Common myeloid progenitor, CD34-positive (primary cell): ENCODE data around the gene KRTAP12-3.
"Not testable (repeated sequence)": the region's sequence is repeated elsewhere in the genome, so short reads cannot be mapped to it uniquely, and the experiment has no call there.

Experiments
- CTCF ChIA-PET: fragments of 350-600 bp; sonication (Branson Sonifier 250); formaldehyde crosslinking; loops from one replicate; lab custom pipeline; 2021; ENCODE audit warnings: antibody characterized with exemption; lab: Charles Lee
- POLR2A ChIA-PET: fragments of 350-600 bp; sonication (Branson Sonifier 250); formaldehyde crosslinking; loops from one replicate; lab custom pipeline; 2021; ENCODE audit warnings: antibody characterized with exemption; lab: Charles Lee
- DNase-seq, 3 donors: peaks; one replicate each; pipeline versions ENCODE4 v3.0.0 to v3.0.0-alpha.2; 2013
- H3K27ac ChIP-seq, 2 experiments: 1 replicate in 1 of 2; 2 replicates in 1 of 2; pipeline ENCODE4 v1.7.0; 2013; ENCODE audit warnings: inconsistent platforms in 2 of 2, low read length in 2 of 2, mild to moderate bottlenecking in 2 of 2, low read depth in 1 of 2, moderate library complexity in 1 of 2; ENCODE audit not compliant: severe bottlenecking in 2 of 2, insufficient read depth in 1 of 2, poor library complexity in 1 of 2
- H3K27me3 ChIP-seq, 5 experiments: replicated peaks in 2 of 5; 1 replicate in 3 of 5; 2 replicates in 2 of 5; pipeline versions ENCODE4 v1.6.1 to v1.7.0; 2013; ENCODE audit warnings: low read length in 4 of 5, mild to moderate bottlenecking in 2 of 5, moderate library complexity in 2 of 5, inconsistent platforms in 1 of 5; ENCODE audit not compliant: insufficient read depth in 5 of 5, control insufficient read depth in 4 of 5
- H3K36me3 ChIP-seq, 4 experiments: 1 replicate in 2 of 4; 2 replicates in 2 of 4; pipeline versions ENCODE4 v1.6.1 to v1.7.0; 2013; ENCODE audit warnings: low read length in 3 of 4, control low read depth in 1 of 4, mild to moderate bottlenecking in 1 of 4; ENCODE audit not compliant: control insufficient read depth in 4 of 4, insufficient read depth in 4 of 4
- H3K4me1 ChIP-seq, 4 experiments: 1 replicate in 3 of 4; 2 replicates in 1 of 4; pipeline versions ENCODE4 v1.6.1 to v1.7.1; 2013; ENCODE audit warnings: low read length in 3 of 4, mild to moderate bottlenecking in 3 of 4, control low read depth in 1 of 4, inconsistent platforms in 1 of 4, moderate library complexity in 1 of 4; ENCODE audit not compliant: control insufficient read depth in 4 of 4, insufficient read depth in 4 of 4; ENCODE audit errors: control extremely low read depth in 1 of 4
- H3K4me3 ChIP-seq, 7 experiments: 1 replicate in 4 of 7; 2 replicates in 3 of 7; pipeline versions ENCODE4 v1.5.1 to v1.7.0; 2013; ENCODE audit warnings: mild to moderate bottlenecking in 7 of 7, low read length in 6 of 7, moderate library complexity in 6 of 7, inconsistent platforms in 2 of 7, low read depth in 2 of 7, control low read depth in 1 of 7; ENCODE audit not compliant: insufficient read depth in 4 of 7, control insufficient read depth in 1 of 7; ENCODE audit errors: extremely low read depth in 1 of 7
- H3K9me3 ChIP-seq, 5 experiments: 1 replicate in 4 of 5; 2 replicates in 1 of 5; pipeline versions ENCODE4 v1.6.1 to v1.7.1; 2013; ENCODE audit warnings: low read length in 4 of 5, mild to moderate bottlenecking in 2 of 5, inconsistent platforms in 1 of 5, low read depth in 1 of 5, moderate library complexity in 1 of 5; ENCODE audit not compliant: control insufficient read depth in 4 of 5, insufficient read depth in 2 of 5; ENCODE audit errors: control extremely low read depth in 1 of 5
- WGBS: methylation state at CpG from one replicate; pipeline ENCODE4 v1.1.5; 2013; ENCODE audit not compliant: insufficient coverage; 5-methylcytosine and 5-hydroxymethylcytosine counted together

Gene KRTAP12-3

GRCh38 chr21:44644878-44645277 is 12.9 kb upstream of the KRTAP12-3 start:
- Histone ChIP-seq H3K27me3 (peaks cover 0 to 18% (median 0%) of the 10 kb centered on the region in 5 experiments), H3K4me1 (peaks cover 0 to 2% (median 0%) of the 10 kb centered on the region in 4 experiments), H3K4me3 (no peak overlapping the region), H3K9me3 (peaks cover 6 to 29% (median 16%) of the 10 kb centered on the region in 5 experiments), H3K27ac (no peak overlapping the region), H3K36me3 (no peaks in the 10 kb centered on the region)
- POLR2A ChIA-PET: no interaction called here
- no peak for DNase-seq
- CTCF ChIA-PET: no interaction called here
- no CpG with 5 or more reads among the region's 2 CpGs for WGBS

GRCh38 chr21:44646366-44647221 is 11.1 kb upstream of the KRTAP12-3 start, which contains the start of gene KRTAP10-11:
Gene KRTAP10-11 (plus strand): TSS chr21:44646414. CDS start chr21:44646459, 45 bp downstream.
- peaks cover 0 to 18% (median 0%) of the 10 kb centered on the region in 5 experiments for H3K27me3 ChIP-seq
- H3K36me3 ChIP-seq, DNase-seq, POLR2A ChIA-PET, H3K27ac ChIP-seq, H3K4me1 ChIP-seq, H3K4me3 ChIP-seq, CTCF ChIA-PET: not testable (repeated sequence)
- 85% methylated on average over 19 of the region's 21 CpGs for WGBS
- H3K9me3 ChIP-seq: peaks cover 6 to 16% (median 7%) of the 10 kb centered on the region in 5 experiments

GRCh38 chr21:44647222-44647552 is 10.5 kb upstream of the KRTAP12-3 start:
- ChIA-PET POLR2A (no interaction called here), CTCF (no interaction called here)
- Histone ChIP-seq H3K36me3 (no peaks in the 10 kb centered on the region), H3K27ac (no peak overlapping the region), H3K9me3 (peaks cover 6 to 16% (median 7%) of the 10 kb centered on the region in 5 experiments), H3K27me3 (peaks cover 0 to 18% (median 0%) of the 10 kb centered on the region in 5 experiments), H3K4me3 (no peak overlapping the region), H3K4me1 (peaks cover 0 to 2% (median 0%) of the 10 kb centered on the region in 4 experiments)
- WGBS: 75% methylated on average over 8 of the region's 8 CpGs
- no peak for DNase-seq

GRCh38 chr21:44648557-44649311 is 9.0 kb upstream of the KRTAP12-3 start:
- Histone ChIP-seq H3K27me3 (peaks cover 0 to 18% (median 0%) of the 10 kb centered on the region in 5 experiments), H3K4me3 (no peak overlapping the region), H3K9me3 (peaks cover 3 to 14% (median 8%) of the 10 kb centered on the region in 5 experiments), H3K4me1 (peaks cover 0 to 2% (median 0%) of the 10 kb centered on the region in 4 experiments), H3K27ac (no peak overlapping the region), H3K36me3 (no peaks in the 10 kb centered on the region)
- 83% methylated on average over 32 of the region's 33 CpGs for whole genome bisulfite sequencing
- no peak for DNase-seq
- ChIA-PET CTCF (no interaction called here), POLR2A (no interaction called here)

GRCh38 chr21:44649521-44650100 is 8.1 kb upstream of the KRTAP12-3 start:
- CTCF ChIA-PET: no interaction called here
- Histone ChIP-seq H3K9me3 (peaks cover 0 to 13% (median 2%) of the 10 kb centered on the region in 5 experiments), H3K36me3 (no peaks in the 10 kb centered on the region), H3K27me3 (peaks cover 0 to 23% (median 0%) of the 10 kb centered on the region in 5 experiments), H3K4me3 (no peak overlapping the region), H3K27ac (no peak overlapping the region), H3K4me1 (peaks cover 0 to 2% (median 0%) of the 10 kb centered on the region in 4 experiments)
- no peak for DNase-seq
- 93% methylated on average over 16 of the region's 18 CpGs for WGBS
- POLR2A ChIA-PET: no interaction called here

- Histone ChIP-seq H3K9me3 (peaks cover 0 to 16% (median 2%) of the 10 kb centered on the region in 5 experiments), H3K4me3 (no peak overlapping the region), H3K27me3 (peaks cover 0 to 25% (median 0%) of the 10 kb centered on the region in 5 experiments), H3K4me1 (peaks cover 0 to 2% (median 0%) of the 10 kb centered on the region in 4 experiments), H3K36me3 (no peaks in the 10 kb centered on the region), H3K27ac (no peak overlapping the region)
- ChIA-PET POLR2A (no interaction called here), CTCF (no interaction called here)
- DNase-seq: no peak
- 93% methylated on average over 19 of the region's 20 CpGs for WGBS
Measured at GRCh38 chr21:44650265-44650972, 7.3 kb upstream of the KRTAP12-3 start.
